ENCODE measurements around the gene ATP5MK. TPM values are rescaled to one million over a fixed set of nuclear protein-coding genes. Genes with fewer than 3 reads are reported as not detected.

ATP5MK gene
- total RNA-seq, 1 experiment from 2014 or later: 111 TPM

DNA sequence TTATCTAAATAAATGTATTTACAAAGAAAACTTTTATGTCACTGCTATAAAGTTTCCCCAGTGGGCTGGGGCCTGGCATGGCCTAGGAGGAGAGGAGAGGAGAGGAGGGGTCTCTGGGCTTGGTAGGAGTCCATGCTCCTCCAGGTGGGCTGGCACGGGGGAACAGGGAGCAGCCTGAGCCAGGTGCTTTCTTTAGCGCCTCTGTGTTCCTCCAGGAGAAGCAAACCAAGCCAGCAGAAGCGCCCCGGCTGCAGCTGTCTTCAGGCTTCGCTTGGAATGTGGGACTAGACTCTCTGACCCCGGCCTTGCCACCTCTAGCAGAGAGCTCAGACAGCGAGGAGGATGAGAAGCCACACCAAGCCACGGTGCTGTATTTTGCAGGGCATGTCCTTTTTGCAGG lies 45.3 kb upstream of the ATP5MK start:
- Histone ChIP-seq H2AFZ (ENCODE audit: low read length) (no peak overlapping the region), H3K4me1 (ENCODE audit: insufficient read depth, low read length) (no peaks in the 10 kb centered on the region), H3K9ac (ENCODE audit: low read length) (no peak overlapping the region), H3F3A (ENCODE audit: low read length, unreplicated experiment) (no peaks in the 10 kb centered on the region), H3K4me2 (ENCODE audit: low read length) (no peak overlapping the region), H3K9me2 (replicated peaks; ENCODE audit: low read length) (no peaks in the 10 kb centered on the region), H3K27me3 (ENCODE audit: low read length) (no peaks in the 10 kb centered on the region), H3K79me2 (ENCODE audit: low read length) (no peaks in the 10 kb centered on the region), H3K9me3 (ENCODE audit: low read length) (no peaks in the 10 kb centered on the region), H3K36me3 (ENCODE audit: low read depth, low read length) (peaks cover 16% of the 10 kb centered on the region; the same call in 1 of the 2 replicates), H3K27ac (ENCODE audit: low read length) (no peak overlapping the region), H4K20me1 (ENCODE audit: low read length) (no peaks in the 10 kb centered on the region), H3K4me3 (ENCODE audit: low read length) (no peak overlapping the region)
- TF ChIP-seq EZH2phosphoT487 (IDR thresholded peaks at IDR 0.05; ENCODE audit: borderline replicate concordance, low read length): no peak
- no peak for TF ChIP-seq EZH2 (IDR thresholded peaks at IDR 0.05; ENCODE audit: low read length, unreplicated experiment)
- TF ChIP-seq, protein P1, sequence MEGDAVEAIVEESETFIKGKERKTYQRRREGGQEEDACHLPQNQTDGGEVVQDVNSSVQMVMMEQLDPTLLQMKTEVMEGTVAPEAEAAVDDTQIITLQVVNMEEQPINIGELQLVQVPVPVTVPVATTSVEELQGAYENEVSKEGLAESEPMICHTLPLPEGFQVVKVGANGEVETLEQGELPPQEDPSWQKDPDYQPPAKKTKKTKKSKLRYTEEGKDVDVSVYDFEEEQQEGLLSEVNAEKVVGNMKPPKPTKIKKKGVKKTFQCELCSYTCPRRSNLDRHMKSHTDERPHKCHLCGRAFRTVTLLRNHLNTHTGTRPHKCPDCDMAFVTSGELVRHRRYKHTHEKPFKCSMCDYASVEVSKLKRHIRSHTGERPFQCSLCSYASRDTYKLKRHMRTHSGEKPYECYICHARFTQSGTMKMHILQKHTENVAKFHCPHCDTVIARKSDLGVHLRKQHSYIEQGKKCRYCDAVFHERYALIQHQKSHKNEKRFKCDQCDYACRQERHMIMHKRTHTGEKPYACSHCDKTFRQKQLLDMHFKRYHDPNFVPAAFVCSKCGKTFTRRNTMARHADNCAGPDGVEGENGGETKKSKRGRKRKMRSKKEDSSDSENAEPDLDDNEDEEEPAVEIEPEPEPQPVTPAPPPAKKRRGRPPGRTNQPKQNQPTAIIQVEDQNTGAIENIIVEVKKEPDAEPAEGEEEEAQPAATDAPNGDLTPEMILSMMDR (conservative IDR thresholded peaks at IDR 0.05; ENCODE audit: low read depth, low read length): no peak
- intact Hi-C loops (cut with micrococcal nuclease): no loop called here
- CTCF ChIA-PET: no interaction called here
- POLR2A ChIA-PET (ENCODE audit: unreplicated experiment): no interaction called here
- no TSS peak for BruUV-seq (replicated peaks)
- ATAC-seq (no peak), DNase-seq (no peak)

- Histone ChIP-seq H3K4me1 (ENCODE audit: insufficient read depth, low read length) (no peaks in the 10 kb centered on the region), H3K9me2 (replicated peaks; ENCODE audit: low read length) (no peaks in the 10 kb centered on the region), H3K27me3 (ENCODE audit: low read length) (no peaks in the 10 kb centered on the region), H3K4me3 (ENCODE audit: low read length) (no peak overlapping the region), H3K9me3 (ENCODE audit: low read length) (no peaks in the 10 kb centered on the region), H3K9ac (ENCODE audit: low read length) (no peak overlapping the region), H3K27ac (ENCODE audit: low read length) (no peak overlapping the region), H3K4me2 (ENCODE audit: low read length) (no peak overlapping the region), H3K79me2 (ENCODE audit: low read length) (no peaks in the 10 kb centered on the region), H3K36me3 (ENCODE audit: low read depth, low read length) (peaks cover 16% of the 10 kb centered on the region; the same call in 1 of the 2 replicates), H4K20me1 (ENCODE audit: low read length) (no peaks in the 10 kb centered on the region), H3F3A (ENCODE audit: low read length, unreplicated experiment) (no peaks in the 10 kb centered on the region), H2AFZ (ENCODE audit: low read length) (no peak overlapping the region)
- no TSS peak for BruUV-seq (replicated peaks)
- TF ChIP-seq EZH2 (IDR thresholded peaks at IDR 0.05; ENCODE audit: low read length, unreplicated experiment) (no peak), EZH2phosphoT487 (IDR thresholded peaks at IDR 0.05; ENCODE audit: borderline replicate concordance, low read length) (no peak)
- TF ChIP-seq, protein P1 (conservative IDR thresholded peaks at IDR 0.05; ENCODE audit: low read depth, low read length): no peak
- no peak for ATAC-seq
- ChIA-PET POLR2A (ENCODE audit: unreplicated experiment) (no interaction called here), CTCF (no interaction called here)
- intact Hi-C loops (cut with micrococcal nuclease): no loop called here
- no peak for DNase-seq
These were observed 44.9 kb upstream of the ATP5MK start for GRCh38 chr10:103441206-103441605.

DNA sequence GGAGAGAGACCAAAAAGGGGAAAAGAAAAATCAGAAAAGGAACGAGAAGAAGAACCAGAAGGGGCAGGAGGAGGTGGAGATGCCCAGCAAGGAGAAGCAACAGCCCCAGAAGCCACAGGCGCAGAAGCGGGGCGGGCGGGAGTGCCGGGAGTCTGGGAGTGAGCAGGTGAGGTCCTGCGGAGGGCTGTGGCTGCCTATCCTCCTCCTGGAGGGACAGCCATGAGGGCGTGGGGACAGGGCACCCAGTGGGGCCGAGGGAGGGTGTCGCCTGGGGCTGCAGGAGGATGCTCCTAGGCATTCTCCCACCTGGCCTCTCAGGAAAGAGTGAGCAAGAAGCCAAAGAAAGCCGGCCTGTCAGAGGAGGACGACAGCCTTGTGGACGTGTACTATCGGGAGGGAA lies 44.1 kb upstream of the ATP5MK start:
- no TSS peak for BruUV-seq (replicated peaks)
- Histone ChIP-seq H3K4me1 (ENCODE audit: insufficient read depth, low read length) (no peaks in the 10 kb centered on the region), H3F3A (ENCODE audit: low read length, unreplicated experiment) (no peaks in the 10 kb centered on the region), H3K4me2 (ENCODE audit: low read length) (no peak overlapping the region), H3K27me3 (ENCODE audit: low read length) (no peaks in the 10 kb centered on the region), H3K9ac (ENCODE audit: low read length) (no peak overlapping the region), H3K79me2 (ENCODE audit: low read length) (no peaks in the 10 kb centered on the region), H4K20me1 (ENCODE audit: low read length) (no peaks in the 10 kb centered on the region), H2AFZ (ENCODE audit: low read length) (no peak overlapping the region), H3K4me3 (ENCODE audit: low read length) (no peak overlapping the region), H3K27ac (ENCODE audit: low read length) (no peak overlapping the region), H3K9me3 (ENCODE audit: low read length) (no peaks in the 10 kb centered on the region), H3K9me2 (replicated peaks; ENCODE audit: low read length) (no peaks in the 10 kb centered on the region), H3K36me3 (ENCODE audit: low read depth, low read length) (peaks cover 16% of the 10 kb centered on the region; the same call in 1 of the 2 replicates)
- CTCF ChIA-PET: no interaction called here
- TF ChIP-seq, protein P1 (conservative IDR thresholded peaks at IDR 0.05; ENCODE audit: low read depth, low read length): no peak
- no peak for ATAC-seq
- POLR2A ChIA-PET (ENCODE audit: unreplicated experiment): no interaction called here
- intact Hi-C loops (cut with micrococcal nuclease): no loop called here
- DNase-seq: no peak

All from PC-3 (cell line).